Kidney (tissue), 14 donors: ENCODE results near the gene GIMAP8. TPM values are rescaled to one million over a fixed set of nuclear protein-coding genes. Genes with fewer than 3 reads are reported as not detected.
A peak's percentile ranks its signal among the peaks of the same experiment; 100 is the strongest.

Experiments used
- DNase-seq, 5 donors: peaks; one replicate each; pipeline ENCODE4 v3.0.0-alpha.2; 2013 to 2020
- FAIRE-seq: peaks from 2 replicates; lab custom pipeline; 2012; peaks lifted over from hg19 to GRCh38; lab: Jason Lieb, UNC
- H3K27ac ChIP-seq, 2 donors: one replicate each; pipeline ENCODE4 v1.7.0; 2013; ENCODE audit warnings: low read depth in 2 of 2, low read length in 2 of 2, inconsistent platforms in 1 of 2
- H3K27me3 ChIP-seq: one replicate; pipeline ENCODE4 v1.7.1; 2013; ENCODE audit warnings: low read length, inconsistent platforms; ENCODE audit not compliant: control insufficient read depth, insufficient read depth
- H3K36me3 ChIP-seq, 3 donors: one replicate each; pipeline versions ENCODE4 v1.7.0 to v1.7.1; 2013; ENCODE audit warnings: low read length in 3 of 3, control low read depth in 1 of 3, inconsistent platforms in 1 of 3; ENCODE audit not compliant: insufficient read depth in 3 of 3, control insufficient read depth in 2 of 3
- H3K4me1 ChIP-seq, 3 donors: one replicate each; pipeline versions ENCODE4 v1.7.0 to v1.7.1; 2013; ENCODE audit warnings: low read length in 3 of 3, inconsistent platforms in 1 of 3, low read depth in 1 of 3; ENCODE audit not compliant: control insufficient read depth in 2 of 3, insufficient read depth in 2 of 3
- H3K4me3 ChIP-seq, 3 donors: one replicate each; pipeline versions ENCODE4 v1.7.0 to v1.8.1; 2013; ENCODE audit warnings: low read length in 3 of 3, control low read depth in 1 of 3, inconsistent platforms in 1 of 3
- H3K9ac ChIP-seq, 3 donors: one replicate each; pipeline versions ENCODE4 v1.7.0 to v1.7.1; 2013; ENCODE audit warnings: low read length in 3 of 3, control low read depth in 1 of 3, inconsistent platforms in 1 of 3
- H3K9me3 ChIP-seq, 3 donors: one replicate each; pipeline versions ENCODE4 v1.7.0 to v1.7.1; 2013; ENCODE audit warnings: low read length in 3 of 3, control low read depth in 1 of 3, inconsistent platforms in 1 of 3; ENCODE audit not compliant: control insufficient read depth in 2 of 3, insufficient read depth in 1 of 3
- CTCF ChIP-seq: IDR thresholded peaks from 3 replicates; pipeline ENCODE4 v1.5.1; 2012; ENCODE audit warnings: mild to moderate bottlenecking, moderate library complexity, borderline replicate concordance; ENCODE audit not compliant: insufficient read depth; ENCODE audit errors: extremely low read depth
- intact Hi-C: fragments of 100-400 bp; cut with DNase I; formaldehyde crosslinking; loops from one replicate; pipeline ENCODE4 v1.11.1; 2022
- polyA plus RNA-seq: library from polyadenylated mRNA; stranded (reverse); fragments of 350-450 nt; fragmentation: Illumina TruSeq; extraction: RNeasy Lipid Tissue Mini Kit (QIAGEN cat#74804); gene quantifications from one replicate; pipeline ENCODE4 v1.2.3, GENCODE V29; 2014; ENCODE audit warnings: low read depth, low replicate concordance; ENCODE audit not compliant: insufficient read depth
- total RNA-seq: library from RNA; stranded (reverse); fragmentation: NEBNext Ultra II Directional; extraction: Animal tissue kit (Norgen Biotek cat#: 25700); gene quantifications from one replicate; pipeline ENCODE4 v1.2.1, GENCODE V29; 2021
- donor health status: control.
- donor health status: control.
- donor health status: control.
- donor health status: control.
- donor health status: control.
- donor health status: DM: yes; HTN: yes; CAD: no.
- donor health status: Normal renal cell carcinoma (clear cell type).

GIMAP8 gene
- total and polyA plus RNA-seq, 2 donors from 2014 or later, result 10.2 to 24.3 TPM

GRCh38 chr7:150408393-150409299, 41.8 kb upstream of the GIMAP8 start:
- TF ChIP-seq CTCF, result no peak
- Histone ChIP-seq H3K27ac (no peak overlapping the region), H3K4me3 (no peak overlapping the region), H3K36me3 (no peaks in the 10 kb centered on the region), H3K4me1 (peaks cover 5 to 47% (median 36%) of the 10 kb centered on the region in 3 donors), H3K9me3 (no peaks in the 10 kb centered on the region), H3K27me3 (no peaks in the 10 kb centered on the region), H3K9ac (peak overlapping the region in 1 of 3 donors; percentile 26)
- intact Hi-C loops, result no loop called here
- DNase-seq (no peak), FAIRE-seq (no peak)

DNA sequence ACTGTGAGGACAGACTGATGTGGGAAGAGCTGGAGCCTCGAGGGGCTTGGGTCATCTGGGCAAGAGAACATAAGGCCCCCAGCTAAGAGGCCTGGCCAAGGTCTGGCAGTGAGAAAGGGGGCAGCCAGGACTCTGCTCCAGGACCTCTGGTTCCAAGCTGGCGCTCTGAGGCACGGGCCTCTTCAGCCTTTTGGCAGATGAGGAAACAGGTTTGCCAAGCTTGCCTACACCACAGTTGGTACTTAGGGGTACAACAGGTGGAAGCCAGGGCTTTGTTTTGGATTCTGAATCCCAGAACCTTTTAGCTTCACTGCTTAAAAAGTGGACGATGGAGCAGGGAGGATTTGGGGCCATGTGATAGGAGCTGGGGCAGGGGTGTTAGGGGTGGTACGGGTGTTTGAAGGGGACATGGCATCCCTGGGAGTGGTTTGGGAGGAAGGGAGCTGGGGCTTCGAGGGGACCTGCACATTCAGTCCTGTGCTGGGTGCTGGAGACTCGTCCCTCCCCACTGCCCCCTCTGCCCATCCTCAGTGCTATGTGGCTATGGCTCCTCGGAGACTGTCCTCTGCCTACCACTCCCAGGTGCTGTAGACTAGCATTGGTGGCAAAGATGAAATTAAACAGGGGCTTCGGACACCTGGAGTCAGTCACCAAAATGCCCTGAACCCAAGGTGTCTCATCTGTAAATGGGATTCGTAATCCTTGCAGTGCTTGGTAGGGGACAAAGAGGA, 41.0 kb upstream of the GIMAP8 start:
- intact Hi-C loops, result no loop called here

GRCh38 chr7:150410131-150410530, 40.3 kb upstream of the GIMAP8 start:
- H3K27ac ChIP-seq, result peak overlapping the region; percentile 18 to 75

More for the DNA sequence above, 41.0 kb upstream of the GIMAP8 start:
- H3K4me1 ChIP-seq, result peaks cover 5 to 42% (median 29%) of the 10 kb centered on the region in 3 donors
- DNase-seq (peak in 1 of 5 donors; percentile 64), FAIRE-seq (no peak)
- H3K9me3 ChIP-seq, result no peaks in the 10 kb centered on the region
- no peak overlapping the region for H3K27ac ChIP-seq
- H3K36me3 ChIP-seq, result no peaks in the 10 kb centered on the region
- no peaks in the 10 kb centered on the region for H3K27me3 ChIP-seq
- H3K9ac ChIP-seq, result peak overlapping the region in 1 of 3 donors; percentile 26
- no peak for TF ChIP-seq CTCF
- H3K4me3 ChIP-seq, result no peak overlapping the region

More at GRCh38 chr7:150410131-150410530, 40.3 kb upstream of the GIMAP8 start:
- intact Hi-C loops, result no loop called here
- Histone ChIP-seq H3K9ac (peak overlapping the region in 1 of 3 donors; percentile 51), H3K4me3 (no peak overlapping the region), H3K9me3 (no peaks in the 10 kb centered on the region), H3K27me3 (no peaks in the 10 kb centered on the region), H3K4me1 (peaks cover 5 to 39% (median 28%) of the 10 kb centered on the region in 3 donors), H3K36me3 (no peaks in the 10 kb centered on the region)
- TF ChIP-seq CTCF, result no peak
- FAIRE-seq (no peak), DNase-seq (peak in 1 of 5 donors; percentile 47)
